Measurements from ENCODE around the gene MUC6. TPM values are rescaled to one million over a fixed set of nuclear protein-coding genes. Genes with fewer than 3 reads are reported as not detected.

MUC6 gene
- total RNA-seq, 3 donors from 2014 or later (not counting 1 experiment from before 2014, with no cell fraction given) = not detected

DNA sequence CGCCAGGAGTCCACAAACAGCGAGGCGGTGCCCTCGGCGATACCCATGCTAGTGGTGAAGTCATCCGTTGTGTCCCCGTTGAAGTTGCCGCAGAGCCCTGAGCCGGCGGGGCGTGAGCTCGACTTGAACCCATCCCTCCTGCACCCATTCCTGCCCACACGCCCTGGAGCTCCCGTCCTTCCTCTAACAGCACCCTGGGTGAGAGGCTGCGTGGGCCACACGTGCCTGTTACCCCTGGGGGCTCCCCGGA lies 8.3 kb downstream of the MUC6 start:
- H3K27ac Mint-ChIP-seq = no peak overlapping the region
- ATAC-seq = no peak
- Histone ChIP-seq H3K4me3 (ENCODE audit: low read length) (no peak overlapping the region), H3K27me3 (ENCODE audit: control insufficient read depth, insufficient read depth, low read length) (no peaks in the 10 kb centered on the region), H3K9me3 (ENCODE audit: control insufficient read depth, insufficient read depth, low read length) (no peaks in the 10 kb centered on the region), H3K4me1 (ENCODE audit: control insufficient read depth, insufficient read depth, low read length) (no peaks in the 10 kb centered on the region), H3K27ac (ENCODE audit: low read length) (no peak overlapping the region), H3K36me3 (ENCODE audit: control insufficient read depth, insufficient read depth, low read length) (no peaks in the 10 kb centered on the region)
- peaks cover 0 to 7% of the 10 kb centered on the region in 2 donors for H3K4me1 Mint-ChIP-seq
- no peak overlapping the region for H3K4me3 Mint-ChIP-seq
- no peaks in the 10 kb centered on the region for H3K27me3 Mint-ChIP-seq (ENCODE audit: low read depth in 2 of 2)
- DNase-seq = no peak
- 92% methylated on average over 17 of the region's 17 CpGs for WGBS (ENCODE audit: insufficient coverage)
- TF ChIP-seq, protein P1, sequence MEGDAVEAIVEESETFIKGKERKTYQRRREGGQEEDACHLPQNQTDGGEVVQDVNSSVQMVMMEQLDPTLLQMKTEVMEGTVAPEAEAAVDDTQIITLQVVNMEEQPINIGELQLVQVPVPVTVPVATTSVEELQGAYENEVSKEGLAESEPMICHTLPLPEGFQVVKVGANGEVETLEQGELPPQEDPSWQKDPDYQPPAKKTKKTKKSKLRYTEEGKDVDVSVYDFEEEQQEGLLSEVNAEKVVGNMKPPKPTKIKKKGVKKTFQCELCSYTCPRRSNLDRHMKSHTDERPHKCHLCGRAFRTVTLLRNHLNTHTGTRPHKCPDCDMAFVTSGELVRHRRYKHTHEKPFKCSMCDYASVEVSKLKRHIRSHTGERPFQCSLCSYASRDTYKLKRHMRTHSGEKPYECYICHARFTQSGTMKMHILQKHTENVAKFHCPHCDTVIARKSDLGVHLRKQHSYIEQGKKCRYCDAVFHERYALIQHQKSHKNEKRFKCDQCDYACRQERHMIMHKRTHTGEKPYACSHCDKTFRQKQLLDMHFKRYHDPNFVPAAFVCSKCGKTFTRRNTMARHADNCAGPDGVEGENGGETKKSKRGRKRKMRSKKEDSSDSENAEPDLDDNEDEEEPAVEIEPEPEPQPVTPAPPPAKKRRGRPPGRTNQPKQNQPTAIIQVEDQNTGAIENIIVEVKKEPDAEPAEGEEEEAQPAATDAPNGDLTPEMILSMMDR (IDR thresholded peaks at IDR 0.05) = no peak
- H3K9me3 Mint-ChIP-seq = no peaks in the 10 kb centered on the region
- intact Hi-C loops (cut with micrococcal nuclease) = no loop called here
- H3K36me3 Mint-ChIP-seq = no peaks in the 10 kb centered on the region

DNA sequence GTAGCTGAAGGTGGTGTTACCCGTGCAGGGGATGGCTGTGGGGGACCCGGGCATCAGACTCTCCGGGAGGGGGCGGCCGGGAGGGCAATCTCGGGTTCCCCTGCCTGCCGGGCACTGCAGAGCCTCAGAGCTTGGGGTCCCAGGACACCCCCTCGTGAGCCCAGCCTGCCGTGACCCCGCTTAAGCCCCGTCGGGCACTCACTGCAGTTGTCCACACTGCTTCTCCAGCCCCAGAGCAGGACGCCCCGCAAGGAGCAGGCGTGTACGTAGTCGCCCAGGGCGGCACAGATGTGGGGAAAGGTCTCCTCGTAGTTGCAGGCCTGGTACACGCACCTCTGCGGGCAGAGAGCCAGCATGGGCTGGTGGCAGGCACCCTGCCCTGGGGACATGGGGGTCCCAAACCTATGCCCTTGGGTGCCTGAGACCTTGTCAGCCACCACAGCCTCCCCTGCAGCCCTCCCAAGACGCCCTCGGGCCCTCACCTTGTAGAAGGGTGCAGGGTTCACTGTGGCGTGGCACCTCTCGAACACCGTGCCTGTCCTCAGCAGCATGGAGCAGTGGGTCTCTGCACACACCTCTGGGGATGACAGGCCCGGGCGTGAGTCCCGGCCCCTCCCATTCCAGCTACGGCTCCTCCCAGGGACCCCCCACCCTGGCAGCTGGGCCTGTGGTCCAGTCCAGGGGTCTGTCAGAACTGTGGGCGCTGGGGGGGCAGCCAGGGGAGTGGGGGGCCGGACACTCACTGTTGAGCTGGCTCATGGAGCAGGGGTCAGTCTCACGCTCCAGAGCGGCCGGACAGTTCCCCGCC lies 8.8 kb downstream of the MUC6 start:
- Mint-ChIP-seq H3K27me3 (ENCODE audit: low read depth in 2 of 2) (no peaks in the 10 kb centered on the region), H3K27ac (no peak overlapping the region), H3K36me3 (no peaks in the 10 kb centered on the region), H3K9me3 (no peaks in the 10 kb centered on the region), H3K4me3 (no peak overlapping the region), H3K4me1 (peaks cover 0 to 7% of the 10 kb centered on the region in 2 donors)
- 88% methylated on average over 36 of the region's 36 CpGs for WGBS (ENCODE audit: insufficient coverage)
- Histone ChIP-seq H3K27me3 (ENCODE audit: control insufficient read depth, insufficient read depth, low read length) (no peaks in the 10 kb centered on the region), H3K36me3 (ENCODE audit: control insufficient read depth, insufficient read depth, low read length) (no peaks in the 10 kb centered on the region), H3K4me1 (ENCODE audit: control insufficient read depth, insufficient read depth, low read length) (no peaks in the 10 kb centered on the region), H3K27ac (ENCODE audit: low read length) (no peak overlapping the region), H3K4me3 (ENCODE audit: low read length) (no peak overlapping the region), H3K9me3 (ENCODE audit: control insufficient read depth, insufficient read depth, low read length) (no peaks in the 10 kb centered on the region)
- TF ChIP-seq, protein P1 (IDR thresholded peaks at IDR 0.05) = no peak
- no peak for ATAC-seq
- intact Hi-C loops (cut with micrococcal nuclease) = no loop called here
- DNase-seq = no peak

- H3K9me3 Mint-ChIP-seq = no peaks in the 10 kb centered on the region
- intact Hi-C loops (cut with micrococcal nuclease) = no loop called here
- TF ChIP-seq, protein P1 (IDR thresholded peaks at IDR 0.05) = no peak
- no peaks in the 10 kb centered on the region for H3K36me3 Mint-ChIP-seq
- H3K27me3 ChIP-seq (ENCODE audit: control insufficient read depth, insufficient read depth, low read length) = no peaks in the 10 kb centered on the region
- H3K27me3 Mint-ChIP-seq (ENCODE audit: low read depth in 2 of 2) = no peaks in the 10 kb centered on the region
- peaks cover 0 to 4% of the 10 kb centered on the region in 2 donors for H3K4me1 Mint-ChIP-seq
- H3K4me1 ChIP-seq (ENCODE audit: control insufficient read depth, insufficient read depth, low read length) = no peaks in the 10 kb centered on the region
- H3K27ac ChIP-seq (ENCODE audit: low read length) = no peak overlapping the region
- ATAC-seq (no peak), DNase-seq (no peak)
- H3K4me3 ChIP-seq (ENCODE audit: low read length) = no peak overlapping the region
- H3K36me3 ChIP-seq (ENCODE audit: control insufficient read depth, insufficient read depth, low read length) = no peaks in the 10 kb centered on the region
- no peak overlapping the region for H3K4me3 Mint-ChIP-seq
- H3K9me3 ChIP-seq (ENCODE audit: control insufficient read depth, insufficient read depth, low read length) = no peaks in the 10 kb centered on the region
- no peak overlapping the region for H3K27ac Mint-ChIP-seq
- WGBS (ENCODE audit: insufficient coverage) = 85% methylated on average over 46 of the region's 46 CpGs
Measured at GRCh38 chr11:1026641-1027482, 9.7 kb downstream of the MUC6 start.
